ENCODE measurements around the gene KIAA1328.
"Not testable (repeated sequence)": the region's sequence is repeated elsewhere in the genome, so short reads cannot be mapped to it uniquely, and the experiment has no call there.

KIAA1328 gene

GRCh38 chr18:36828630-36829361 is at the start of gene KIAA1328, which contains the start of gene TPGS2:
Gene KIAA1328 (plus strand): TSS chr18:36829127. CDS start chr18:36829139, 12 bp downstream.
Gene TPGS2 (minus strand): TSS chr18:36829002. CDS start chr18:36828767, 235 bp downstream.
- DNase-seq, result peak; percentile 83

GRCh38 chr18:36780748-36781147 is 48.2 kb upstream of the KIAA1328 start:
- no peak for DNase-seq

- no peak for DNase-seq
Observed at GRCh38 chr18:36782710-36783109, 46.2 kb upstream of the KIAA1328 start.

- no peak for DNase-seq
Observed at GRCh38 chr18:36783792-36784191, 45.1 kb upstream of the KIAA1328 start.

GRCh38 chr18:36786686-36787085 is 42.2 kb upstream of the KIAA1328 start:
- no peak for DNase-seq

- DNase-seq, result no peak
Observed at GRCh38 chr18:36792634-36793283, 36.2 kb upstream of the KIAA1328 start.

GRCh38 chr18:36798738-36799473 is 30.0 kb upstream of the KIAA1328 start:
- no peak for DNase-seq

- DNase-seq, result no peak
Observed at GRCh38 chr18:36805105-36805504, 23.8 kb upstream of the KIAA1328 start.

- DNase-seq, result no peak
Observed at GRCh38 chr18:36808681-36809080, 20.2 kb upstream of the KIAA1328 start.

- no peak for DNase-seq
Observed at GRCh38 chr18:36809590-36810381, 19.1 kb upstream of the KIAA1328 start.

GRCh38 chr18:36811430-36811829 is 17.5 kb upstream of the KIAA1328 start:
- no peak for DNase-seq

- DNase-seq, result no peak
Observed at GRCh38 chr18:36811955-36812354, 17.0 kb upstream of the KIAA1328 start.

- DNase-seq, result no peak
Observed at GRCh38 chr18:36812678-36813077, 16.2 kb upstream of the KIAA1328 start.

GRCh38 chr18:36813101-36813775 is 15.7 kb upstream of the KIAA1328 start:
- no peak for DNase-seq

GRCh38 chr18:36813824-36814223 is 15.1 kb upstream of the KIAA1328 start:
- no peak for DNase-seq

- no peak for DNase-seq
Observed at GRCh38 chr18:36814994-36815393, 13.9 kb upstream of the KIAA1328 start.

- DNase-seq, result not testable (repeated sequence)
Observed at GRCh38 chr18:36816096-36816495, 12.8 kb upstream of the KIAA1328 start.

GRCh38 chr18:36817039-36817438 is 11.9 kb upstream of the KIAA1328 start:
- DNase-seq, result no peak

GRCh38 chr18:36818652-36819051 is 10.3 kb upstream of the KIAA1328 start:
- no peak for DNase-seq

- DNase-seq, result no peak
Observed at GRCh38 chr18:36819621-36820020, 9.3 kb upstream of the KIAA1328 start.

- DNase-seq, result no peak
Observed at GRCh38 chr18:36821681-36822080, 7.2 kb upstream of the KIAA1328 start.

- DNase-seq, result no peak
Observed at GRCh38 chr18:36825526-36825925, 3.4 kb upstream of the KIAA1328 start.
